ENCODE data around the gene GPC3.

The GPC3 gene

GRCh38 chrX:133968109-133968508 is 17.3 kb downstream of the GPC3 start:
- TF ChIP-seq, protein P1, sequence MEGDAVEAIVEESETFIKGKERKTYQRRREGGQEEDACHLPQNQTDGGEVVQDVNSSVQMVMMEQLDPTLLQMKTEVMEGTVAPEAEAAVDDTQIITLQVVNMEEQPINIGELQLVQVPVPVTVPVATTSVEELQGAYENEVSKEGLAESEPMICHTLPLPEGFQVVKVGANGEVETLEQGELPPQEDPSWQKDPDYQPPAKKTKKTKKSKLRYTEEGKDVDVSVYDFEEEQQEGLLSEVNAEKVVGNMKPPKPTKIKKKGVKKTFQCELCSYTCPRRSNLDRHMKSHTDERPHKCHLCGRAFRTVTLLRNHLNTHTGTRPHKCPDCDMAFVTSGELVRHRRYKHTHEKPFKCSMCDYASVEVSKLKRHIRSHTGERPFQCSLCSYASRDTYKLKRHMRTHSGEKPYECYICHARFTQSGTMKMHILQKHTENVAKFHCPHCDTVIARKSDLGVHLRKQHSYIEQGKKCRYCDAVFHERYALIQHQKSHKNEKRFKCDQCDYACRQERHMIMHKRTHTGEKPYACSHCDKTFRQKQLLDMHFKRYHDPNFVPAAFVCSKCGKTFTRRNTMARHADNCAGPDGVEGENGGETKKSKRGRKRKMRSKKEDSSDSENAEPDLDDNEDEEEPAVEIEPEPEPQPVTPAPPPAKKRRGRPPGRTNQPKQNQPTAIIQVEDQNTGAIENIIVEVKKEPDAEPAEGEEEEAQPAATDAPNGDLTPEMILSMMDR (IDR thresholded peaks at IDR 0.05; ENCODE audit: low read depth, low read length, missing control alignments), result no peak
- no peak for DNase-seq (ENCODE audit: low read depth)
- no peak overlapping the region for H3K4me3 ChIP-seq (ENCODE audit: low read depth, low read length)

- DNase-seq (ENCODE audit: low read depth), result no peak
Observed at GRCh38 chrX:133966199-133966598, 19.2 kb downstream of the GPC3 start.

GRCh38 chrX:133965321-133965720 is 20.1 kb downstream of the GPC3 start:
- H3K4me3 ChIP-seq (ENCODE audit: low read depth, low read length), result no peak overlapping the region
- TF ChIP-seq, protein P1 (IDR thresholded peaks at IDR 0.05; ENCODE audit: low read depth, low read length, missing control alignments), result no peak
- no peak for DNase-seq (ENCODE audit: low read depth)

More at GRCh38 chrX:133966199-133966598, 19.2 kb downstream of the GPC3 start:
- H3K4me3 ChIP-seq (ENCODE audit: low read depth, low read length), result no peak overlapping the region
- TF ChIP-seq, protein P1 (IDR thresholded peaks at IDR 0.05; ENCODE audit: low read depth, low read length, missing control alignments), result no peak

GRCh38 chrX:133961046-133961445 is 24.3 kb downstream of the GPC3 start:
- no peak for DNase-seq (ENCODE audit: low read depth)
- TF ChIP-seq, protein P1 (IDR thresholded peaks at IDR 0.05; ENCODE audit: low read depth, low read length, missing control alignments), result no peak
- H3K4me3 ChIP-seq (ENCODE audit: low read depth, low read length), result no peak overlapping the region

- TF ChIP-seq, protein P1 (IDR thresholded peaks at IDR 0.05; ENCODE audit: low read depth, low read length, missing control alignments), result no peak
- DNase-seq (ENCODE audit: low read depth), result no peak
- no peak overlapping the region for H3K4me3 ChIP-seq (ENCODE audit: low read depth, low read length)
Observed at GRCh38 chrX:133959972-133960371, 25.4 kb downstream of the GPC3 start.

DNA sequence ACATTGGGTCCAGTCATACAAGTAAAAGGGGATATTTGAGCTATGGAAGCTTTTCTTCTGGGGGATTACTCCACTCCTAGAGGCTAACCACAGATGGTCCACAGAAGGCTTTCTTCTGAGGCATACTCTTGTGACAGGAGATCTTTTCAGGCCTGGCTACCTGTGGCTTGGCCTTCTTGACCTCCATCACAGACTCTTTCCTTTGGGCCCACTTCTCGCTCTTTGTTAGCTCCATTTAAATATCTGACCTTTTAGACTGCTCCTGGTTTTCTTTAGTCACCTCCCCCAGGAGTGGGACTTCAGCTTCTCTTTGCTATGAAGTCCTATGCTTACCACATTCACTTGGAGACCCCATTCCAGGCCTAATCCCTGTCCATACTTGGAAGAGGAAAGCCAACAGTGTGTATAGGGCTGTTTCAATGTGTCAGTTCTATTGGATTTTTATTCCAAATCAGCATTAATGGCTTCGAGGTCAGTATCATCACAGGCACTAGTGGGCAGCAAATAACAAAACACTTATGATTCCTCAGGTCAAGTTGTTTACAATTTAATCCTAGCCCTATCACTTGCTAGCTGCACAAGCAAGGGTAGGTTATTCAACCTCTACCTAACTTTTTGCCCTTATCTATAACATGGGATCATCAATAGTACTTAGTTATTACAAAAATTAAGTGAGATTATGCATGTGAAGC is 26.3 kb downstream of the GPC3 start:
- no peak for DNase-seq (ENCODE audit: low read depth)
- TF ChIP-seq, protein P1 (IDR thresholded peaks at IDR 0.05; ENCODE audit: low read depth, low read length, missing control alignments), result no peak
- H3K4me3 ChIP-seq (ENCODE audit: low read depth, low read length), result no peak overlapping the region
